HepG2 (cell line): ENCODE data around the gene TRIM54. TPM values are rescaled to one million over a fixed set of nuclear protein-coding genes. Genes with fewer than 3 reads are reported as not detected.

ENCODE experiments used
- GRHL1 ChIP-seq: sonication (generic); formaldehyde crosslinking; conservative IDR thresholded peaks from 2 replicates; pipeline ENCODE4 v1.8.0; 2022; ENCODE audit warnings: missing genetic modification reagents
- HDAC6 ChIP-seq: fragments of 200-600 bp; sonication (generic); IDR thresholded peaks from 2 replicates; pipeline ENCODE4 v1.7.0; 2017; ENCODE audit warnings: mild to moderate bottlenecking, antibody characterized with exemption, low read length, low read depth
- HES4 ChIP-seq: sonication (generic); formaldehyde crosslinking; IDR thresholded peaks from 2 replicates; pipeline ENCODE4 v1.9.0; 2021; ENCODE audit warnings: mild to moderate bottlenecking, missing genetic modification reagents, borderline replicate concordance
- HMG20B ChIP-seq: conservative IDR thresholded peaks from 2 replicates; pipeline ENCODE4 v1.6.1; 2016; ENCODE audit warnings: missing genetic modification reagents, missing compliant biosample characterization
- HOXA7 ChIP-seq: sonication (generic); formaldehyde crosslinking; IDR thresholded peaks from 2 replicates; pipeline ENCODE4 v1.8.1; 2022; ENCODE audit warnings: mild to moderate bottlenecking, missing genetic modification reagents, moderate library complexity
- JUND ChIP-seq: sonication (generic); formaldehyde crosslinking; IDR thresholded peaks from 2 replicates; pipeline ENCODE4 v1.8.0; 2022; ENCODE audit warnings: mild to moderate bottlenecking, missing genetic modification reagents
- MTA3 ChIP-seq: sonication (generic); formaldehyde crosslinking; IDR thresholded peaks from 2 replicates; pipeline ENCODE4 v1.4.0; 2020; ENCODE audit warnings: missing genetic modification reagents
- MTERF4 ChIP-seq: sonication (generic); formaldehyde crosslinking; IDR thresholded peaks from 2 replicates; pipeline ENCODE4 v1.8.0; 2023; ENCODE audit warnings: mild to moderate bottlenecking, missing genetic modification reagents
- PAF1 ChIP-seq: IDR thresholded peaks from 2 replicates; pipeline ENCODE4 v1.6.1; 2016; ENCODE audit warnings: missing genetic modification reagents, missing compliant biosample characterization
- PAX8 ChIP-seq: sonication (generic); formaldehyde crosslinking; IDR thresholded peaks from 2 replicates; pipeline ENCODE4 v1.8.0; 2022; ENCODE audit warnings: mild to moderate bottlenecking, missing genetic modification reagents, borderline replicate concordance
- SIN3B ChIP-seq: fragments of 150-350 bp; IDR thresholded peaks from 2 replicates; pipeline ENCODE4 v1.6.1; 2014; ENCODE audit warnings: low read length
- SMARCE1 ChIP-seq: fragments of 450-650 bp; IDR thresholded peaks from 2 replicates; pipeline ENCODE4 v1.6.1; 2017; ENCODE audit warnings: borderline replicate concordance
- SPEN ChIP-seq: sonication (generic); formaldehyde crosslinking; IDR thresholded peaks from 2 replicates; pipeline ENCODE4 v1.5.1; 2020; ENCODE audit warnings: low read depth, mild to moderate bottlenecking, missing genetic modification reagents
- TBX3 ChIP-seq: fragments of 450-650 bp; IDR thresholded peaks from 2 replicates; pipeline ENCODE4 v1.6.1; 2017; ENCODE audit warnings: antibody characterized with exemption, mild to moderate bottlenecking, inconsistent platforms, borderline replicate concordance
- TFDP2 ChIP-seq: sonication (generic); formaldehyde crosslinking; IDR thresholded peaks from 2 replicates; pipeline ENCODE4 v1.4.0; 2020; ENCODE audit warnings: missing genetic modification reagents
- THAP8 ChIP-seq: sonication (generic); formaldehyde crosslinking; IDR thresholded peaks from 2 replicates; pipeline ENCODE4 v1.5.1; 2020; ENCODE audit warnings: missing genetic modification reagents, mild to moderate bottlenecking, borderline replicate concordance
- ZNF280B ChIP-seq: sonication (generic); formaldehyde crosslinking; IDR thresholded peaks from 2 replicates; pipeline ENCODE4 v1.5.0; 2020; ENCODE audit warnings: missing genetic modification reagents, mild to moderate bottlenecking, borderline replicate concordance
- ZNF329 ChIP-seq: sonication (generic); formaldehyde crosslinking; IDR thresholded peaks from 2 replicates; pipeline ENCODE4 v1.9.0; 2021; ENCODE audit warnings: low read depth, mild to moderate bottlenecking, missing genetic modification reagents
- ZNF552 ChIP-seq: sonication (generic); formaldehyde crosslinking; IDR thresholded peaks from 2 replicates; pipeline ENCODE4 v1.9.0; 2022; ENCODE audit warnings: missing genetic modification reagents, mild to moderate bottlenecking, borderline replicate concordance
- ZNF766 ChIP-seq: sonication (generic); formaldehyde crosslinking; IDR thresholded peaks from 2 replicates; pipeline ENCODE4 v1.5.0; 2020; ENCODE audit warnings: missing genetic modification reagents, borderline replicate concordance
- ZNF841 ChIP-seq: sonication (generic); formaldehyde crosslinking; IDR thresholded peaks from 2 replicates; pipeline ENCODE4 v1.8.1; 2023; ENCODE audit warnings: missing genetic modification reagents, borderline replicate concordance
- polyA plus RNA-seq, 8 experiments: library from polyadenylated mRNA; depleted of rRNA in 3 of 8; stranded (reverse) in 7 of 8; unstranded in 1 of 8; fragments of >200 nt; fragmentation: Illumina TruSeq in 4 of 8; extraction: Trizol in 4 of 8; gene quantifications; 2 replicates each; pipeline versions ENCODE4 v1.2.1 to v1.2.3, GENCODE V29; 2011 to 2016; ENCODE audit warnings: low read depth in 4 of 8, missing spikeins in 1 of 8, mixed read lengths in 1 of 8; ENCODE audit not compliant: insufficient read depth in 1 of 8
- total RNA-seq, 5 experiments: library from RNA; depleted of rRNA; stranded (reverse); fragments of >200 nt; fragmentation: Illumina TruSeq; extraction: Trizol; gene quantifications; 2 replicates each; pipeline ENCODE4 v1.2.3, GENCODE V29; 2016; ENCODE audit warnings: low read depth in 1 of 5

The TRIM54 gene
- total and polyA plus RNA-seq, 2 of the 13 experiments (the other 11 are each of a cell fraction or from before 2014, with no cell fraction given) = 0.07 to 0.13 TPM

GRCh38 chr2:27264753-27265535 is 17.3 kb upstream of the TRIM54 start (continued):
- TF ChIP-seq MTA3 (no peak), THAP8 (CRISPR knock-in tag) (no peak), HES4 (CRISPR knock-in tag) (peak; percentile 85; the same call in 1 of the 2 replicates), GRHL1 (CRISPR knock-in tag) (no peak), HOXA7 (CRISPR knock-in tag) (no peak), ZNF329 (CRISPR knock-in tag) (peak; percentile 69; the same call in 1 of the 2 replicates), SPEN (CRISPR knock-in tag) (no peak), ZNF841 (CRISPR knock-in tag) (no peak), PAX8 (CRISPR knock-in tag) (no peak), TFDP2 (peak; percentile 91), ZNF280B (CRISPR knock-in tag) (peak; percentile 19; the same call in 1 of the 2 replicates), HMG20B (CRISPR knock-in tag) (0 out of 2 replicates have a peak, but pooled peaks have one; percentile 35), MTERF4 (CRISPR knock-in tag) (peak; percentile 95; the same call in 1 of the 2 replicates), JUND (CRISPR knock-in tag) (no peak), TBX3 (0 out of 2 replicates have a peak, but pooled peaks have one; percentile 34), SIN3B (no peak), PAF1 (CRISPR knock-in tag) (no peak), SMARCE1 (no peak), ZNF552 (CRISPR knock-in tag) (peak; percentile 57; the same call in 1 of the 2 replicates), HDAC6 (no peak), ZNF766 (no peak)
